Lower lobe of right lung (tissue), 2 donors: Measurements from ENCODE around the gene POLR3A. TPM values are rescaled to one million over a fixed set of nuclear protein-coding genes. Genes with fewer than 3 reads are reported as not detected.

Experiments used
- ATAC-seq, 2 donors: fragments of 200-7000 bp; cut with Tn5 transposase; one replicate each; pipeline ENCODE4 v1.9.1; 2020 to 2022; ENCODE audit warnings: mild to moderate bottlenecking in 2 of 2, moderate library complexity in 2 of 2
- DNase-seq: peaks from one replicate; pipeline ENCODE4 v3.0.0-alpha.2; 2020
- H3K27ac ChIP-seq: fragments of 200-600 bp; one replicate; pipeline ENCODE4 v1.8.0; 2022
- H3K27me3 ChIP-seq: fragments of 200-600 bp; one replicate; pipeline ENCODE4 v1.8.0; 2022; ENCODE audit warnings: low read depth
- H3K36me3 ChIP-seq: fragments of 200-600 bp; one replicate; pipeline ENCODE4 v1.8.0; 2022; ENCODE audit warnings: mild to moderate bottlenecking
- H3K4me1 ChIP-seq: fragments of 200-600 bp; one replicate; pipeline ENCODE4 v1.8.0; 2022
- H3K4me3 ChIP-seq: fragments of 200-600 bp; one replicate; pipeline ENCODE4 v1.8.0; 2022; ENCODE audit warnings: mild to moderate bottlenecking
- H3K9me3 ChIP-seq: fragments of 200-600 bp; one replicate; pipeline ENCODE4 v1.8.0; 2022
- CTCF ChIP-seq: fragments of 200-600 bp; IDR thresholded peaks from one replicate; pipeline ENCODE4 v1.8.0; 2022; ENCODE audit warnings: antibody characterized with exemption, mild to moderate bottlenecking
- intact Hi-C: fragments of 100-400 bp; cut with DNase I; formaldehyde crosslinking; loops from one replicate; pipeline ENCODE4 v1.11.0; 2022
- total RNA-seq: library from RNA; stranded (reverse); fragmentation: NEBNext Ultra II Directional; extraction: Animal tissue kit (Norgen Biotek cat#: 25700); gene quantifications from one replicate; pipeline ENCODE4 v1.2.1, GENCODE V29; 2021
- donor health status: DM: no; HTN: yes; CAD: no; lungs with severe emphysema.

The POLR3A gene
- total RNA-seq, 1 donor from 2014 or later = 11.2 TPM

GRCh38 chr10:77941790-77942189 is 87.5 kb downstream of the POLR3A start:
- H3K27me3 ChIP-seq = no peaks in the 10 kb centered on the region
- no peak for DNase-seq
- H3K36me3 ChIP-seq = no peaks in the 10 kb centered on the region
- H3K27ac ChIP-seq = no peak overlapping the region
- intact Hi-C loops = no loop called here
- no peaks in the 10 kb centered on the region for H3K4me1 ChIP-seq
- ATAC-seq = no peak
- no peak for TF ChIP-seq CTCF
- H3K4me3 ChIP-seq = no peak overlapping the region
- no peaks in the 10 kb centered on the region for H3K9me3 ChIP-seq

GRCh38 chr10:77940627-77941026 is 88.7 kb downstream of the POLR3A start:
- ATAC-seq = no peak
- Histone ChIP-seq H3K27me3 (no peaks in the 10 kb centered on the region), H3K4me1 (no peaks in the 10 kb centered on the region), H3K36me3 (no peaks in the 10 kb centered on the region), H3K4me3 (no peak overlapping the region), H3K27ac (no peak overlapping the region), H3K9me3 (no peaks in the 10 kb centered on the region)
- DNase-seq = no peak
- TF ChIP-seq CTCF = no peak
- intact Hi-C loops = no loop called here

DNA sequence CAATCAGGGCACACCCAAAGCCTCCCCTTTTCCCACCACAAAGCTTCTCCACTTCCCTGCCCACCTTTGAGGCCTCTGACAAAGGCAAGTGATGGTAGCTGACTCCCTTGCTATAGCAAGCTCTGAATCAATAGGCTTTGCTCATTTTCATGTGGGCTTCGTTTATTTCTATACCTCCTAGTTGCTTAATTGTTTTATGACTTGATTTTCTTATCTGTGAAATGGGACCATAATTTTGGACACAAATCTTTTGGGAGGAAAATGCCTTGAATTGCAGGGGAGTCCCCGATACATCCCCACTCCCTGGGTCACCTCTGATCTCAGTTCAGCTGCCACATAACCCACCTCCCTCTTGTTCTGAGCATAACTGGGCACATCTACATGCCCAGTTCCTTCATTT is 89.1 kb downstream of the POLR3A start:
- DNase-seq (no peak), ATAC-seq (no peak)
- intact Hi-C loops = no loop called here
- Histone ChIP-seq H3K36me3 (no peaks in the 10 kb centered on the region), H3K27me3 (no peaks in the 10 kb centered on the region), H3K27ac (no peak overlapping the region), H3K4me3 (no peak overlapping the region), H3K9me3 (no peaks in the 10 kb centered on the region), H3K4me1 (no peaks in the 10 kb centered on the region)
- no peak for TF ChIP-seq CTCF

- H3K27ac ChIP-seq = no peak overlapping the region
- no peak for TF ChIP-seq CTCF
- intact Hi-C loops = no loop called here
- no peak overlapping the region for H3K4me3 ChIP-seq
- H3K27me3 ChIP-seq = no peaks in the 10 kb centered on the region
- DNase-seq (no peak), ATAC-seq (peak in 1 of 2 donors; percentile 46)
- no peaks in the 10 kb centered on the region for H3K36me3 ChIP-seq
- no peaks in the 10 kb centered on the region for H3K9me3 ChIP-seq
- no peaks in the 10 kb centered on the region for H3K4me1 ChIP-seq
Measured at GRCh38 chr10:77939561-77940001, 89.7 kb downstream of the POLR3A start.

DNA sequence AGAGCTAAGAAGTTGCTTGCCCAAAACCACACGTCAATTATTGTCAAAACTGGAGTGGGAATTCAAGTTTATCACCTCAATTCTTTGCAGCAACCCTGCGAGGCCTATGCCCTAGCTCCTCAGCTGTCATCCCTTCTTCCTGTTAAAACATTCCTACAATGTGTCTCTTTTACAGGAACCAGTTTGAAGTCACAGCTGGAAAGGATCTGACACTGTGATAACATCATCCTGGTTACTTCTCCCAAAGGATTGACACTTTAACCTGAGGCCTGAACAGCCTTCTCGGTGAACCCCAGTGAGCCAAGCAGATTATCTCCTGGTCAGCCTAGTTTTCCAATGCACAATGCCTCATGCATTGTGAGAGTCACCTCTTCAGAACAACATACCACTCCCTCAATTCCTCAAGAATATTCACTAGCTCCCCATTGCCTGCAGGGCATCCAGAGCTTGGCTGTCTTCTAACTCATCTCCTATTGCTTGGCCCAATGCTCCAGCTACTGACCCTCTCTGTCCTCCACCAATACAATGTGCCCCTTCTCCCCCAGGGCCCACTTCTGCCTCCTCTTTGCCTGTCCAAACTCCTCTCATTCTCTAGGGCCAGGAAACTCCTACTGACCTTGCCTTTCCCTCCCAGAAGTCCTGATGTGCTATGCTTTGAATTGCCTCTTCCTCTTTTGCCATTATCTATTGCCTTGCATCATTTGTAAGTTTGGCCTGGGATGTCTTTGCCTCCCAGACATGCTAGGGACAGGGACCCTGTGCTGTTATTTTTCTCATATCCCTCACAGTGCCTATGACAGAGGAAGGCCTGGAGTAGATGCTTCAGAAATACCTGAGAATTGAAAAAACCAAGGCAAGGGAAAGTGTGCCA is 92.4 kb downstream of the POLR3A start:
- TF ChIP-seq CTCF = no peak
- Histone ChIP-seq H3K4me3 (no peak overlapping the region), H3K27ac (no peak overlapping the region), H3K9me3 (no peaks in the 10 kb centered on the region), H3K4me1 (no peaks in the 10 kb centered on the region), H3K27me3 (no peaks in the 10 kb centered on the region), H3K36me3 (no peaks in the 10 kb centered on the region)
- intact Hi-C loops = no loop called here
- no peak for ATAC-seq
- no peak for DNase-seq
